IMR-90 (cell line): Measurements from ENCODE around the gene CGB7. TPM values are rescaled to one million over a fixed set of nuclear protein-coding genes. Genes with fewer than 3 reads are reported as not detected.

ENCODE experiments used
- ATAC-seq: fragments of 200-7000 bp; cut with Tn5 transposase; 2 replicates; pipeline ENCODE4 v1.9.1; 2020; ENCODE audit warnings: low read depth, mild to moderate bottlenecking, moderate library complexity
- BruUV-seq: library from RNA; stranded (reverse); fragments of 400-500 nt; replicated peaks from 2 replicates; lab custom pipeline; 2021; lab: Mats Ljungman, UMichigan
- CTCF ChIA-PET: fragments of 300-600 bp; formaldehyde crosslinking; extraction: SDS; loops from one replicate; lab custom pipeline; 2021; ENCODE audit warnings: antibody characterized with exemption; lab: Yijun Ruan, JAX
- POLR2A ChIA-PET: fragments of 300-600 bp; sonication (Branson Sonifier 250); formaldehyde crosslinking; loops from one replicate; lab custom pipeline; 2022; ENCODE audit warnings: antibody characterized with exemption; ENCODE audit not compliant: unreplicated experiment; lab: Charles Lee
- DNase-seq: peaks from one replicate; pipeline ENCODE4 v3.0.0; 2013
- H2AFZ ChIP-seq: replicated peaks from 2 replicates; pipeline ENCODE3; 2013; ENCODE audit warnings: low read length, mild to moderate bottlenecking; ENCODE audit not compliant: poor library complexity
- H2AK5ac ChIP-seq: 2 replicates; pipeline ENCODE4 v1.6.1; 2013; ENCODE audit warnings: low read depth, low read length, inconsistent platforms
- H2AK9ac ChIP-seq: replicated peaks from 2 replicates; pipeline ENCODE3; 2013; ENCODE audit warnings: mild to moderate bottlenecking, low read depth, low read length, moderate library complexity; ENCODE audit not compliant: poor library complexity
- H2BK120ac ChIP-seq: 2 replicates; pipeline ENCODE4 v1.6.1; 2013; ENCODE audit warnings: low read depth, low read length, inconsistent platforms
- H2BK15ac ChIP-seq: 3 replicates; pipeline ENCODE4 v1.6.1; 2013; ENCODE audit warnings: low read depth, low read length, inconsistent platforms
- H2BK20ac ChIP-seq: 2 replicates; pipeline ENCODE4 v1.6.1; 2013; ENCODE audit warnings: low read depth, mild to moderate bottlenecking, inconsistent platforms, low read length, moderate library complexity
- H2BK5ac ChIP-seq: 2 replicates; pipeline ENCODE4 v1.6.1; 2013; ENCODE audit warnings: mild to moderate bottlenecking, low read depth, low read length, inconsistent platforms; ENCODE audit not compliant: poor library complexity, severe bottlenecking
- H3K14ac ChIP-seq: replicated peaks from 2 replicates; pipeline ENCODE4 v1.6.1; 2013; ENCODE audit warnings: low read depth, low read length, inconsistent platforms
- H3K18ac ChIP-seq: 2 replicates; pipeline ENCODE4 v1.6.1; 2013; ENCODE audit warnings: low read depth, low read length, control low read depth
- H3K23ac ChIP-seq: 2 replicates; pipeline ENCODE4 v1.6.1; 2013; ENCODE audit warnings: low read depth, low read length, inconsistent platforms
- H3K27ac ChIP-seq: 2 replicates; pipeline ENCODE4 v1.5.1; 2013; ENCODE audit warnings: mild to moderate bottlenecking, control low read depth, low read length; ENCODE audit not compliant: insufficient read depth
- H3K27me3 ChIP-seq: 2 replicates; pipeline ENCODE4 v1.6.1; 2013; ENCODE audit warnings: low read length; ENCODE audit not compliant: control insufficient read depth, insufficient read depth
- H3K36me3 ChIP-seq: 2 replicates; pipeline ENCODE4 v1.6.1; 2013; ENCODE audit warnings: low read length, mixed read lengths; ENCODE audit not compliant: control insufficient read depth, insufficient read depth
- H3K4ac ChIP-seq: 2 replicates; pipeline ENCODE4 v1.6.1; 2013; ENCODE audit warnings: low read depth, low read length, inconsistent platforms
- H3K4me1 ChIP-seq: 2 replicates; pipeline ENCODE4 v1.6.1; 2013; ENCODE audit warnings: low read length, mixed read lengths; ENCODE audit not compliant: control insufficient read depth, insufficient read depth
- H3K4me2 ChIP-seq: 2 replicates; pipeline ENCODE4 v1.6.1; 2013; ENCODE audit warnings: low read depth, mild to moderate bottlenecking, control low read depth, low read length, moderate library complexity
- H3K4me3 ChIP-seq: 2 replicates; pipeline ENCODE4 v1.5.1; 2013; ENCODE audit warnings: low read depth, mild to moderate bottlenecking, control low read depth, low read length, moderate library complexity; ENCODE audit not compliant: insufficient read depth
- H3K56ac ChIP-seq: 2 replicates; pipeline ENCODE4 v1.6.1; 2013; ENCODE audit warnings: low read length, inconsistent platforms; ENCODE audit not compliant: insufficient read depth; ENCODE audit errors: extremely low read depth
- H3K79me1 ChIP-seq, 2 experiments: 2 replicates each; pipeline ENCODE4 v1.6.1; 2013; ENCODE audit warnings: low read length in 2 of 2, inconsistent platforms in 1 of 2, low read depth in 1 of 2
- H3K9ac ChIP-seq: 2 replicates; pipeline ENCODE4 v1.6.1; 2013; ENCODE audit warnings: low read depth, low read length, control low read depth
- H3K9me1 ChIP-seq: 2 replicates; pipeline ENCODE4 v1.6.1; 2013; ENCODE audit warnings: low read length, inconsistent platforms; ENCODE audit not compliant: insufficient read depth
- H3K9me3 ChIP-seq: 2 replicates; pipeline ENCODE4 v1.6.1; 2013; ENCODE audit warnings: low read length; ENCODE audit not compliant: control insufficient read depth, insufficient read depth
- H4K20me1 ChIP-seq: 2 replicates; pipeline ENCODE4 v1.6.1; 2013; ENCODE audit warnings: low read length, inconsistent platforms; ENCODE audit not compliant: insufficient read depth
- H4K5ac ChIP-seq: 2 replicates; pipeline ENCODE4 v1.6.1; 2013; ENCODE audit warnings: mild to moderate bottlenecking, low read depth, low read length, control low read depth
- H4K8ac ChIP-seq, 2 experiments: 2 replicates each; pipeline ENCODE4 v1.6.1; 2013; ENCODE audit warnings: low read depth in 2 of 2, low read length in 2 of 2, control low read depth in 1 of 2, inconsistent platforms in 1 of 2
- H4K91ac ChIP-seq: 2 replicates; pipeline ENCODE4 v1.6.1; 2013; ENCODE audit warnings: low read depth, low read length, inconsistent platforms; ENCODE audit not compliant: insufficient read depth
- BHLHE40 ChIP-seq: fragments of 150-350 bp; IDR thresholded peaks from 2 replicates; pipeline ENCODE4 v1.6.1; 2016; ENCODE audit warnings: mild to moderate bottlenecking, low read depth, low read length
- CEBPB ChIP-seq: IDR thresholded peaks from 2 replicates; pipeline ENCODE4 v1.6.1; 2012; ENCODE audit warnings: low read depth, low read length, improper control_type of control experiment
- CHD1 ChIP-seq: IDR thresholded peaks from 2 replicates; pipeline ENCODE4 v1.6.1; 2012; ENCODE audit warnings: low read depth, low read length, improper control_type of control experiment
- FOS ChIP-seq: fragments of 150-350 bp; IDR thresholded peaks from 2 replicates; pipeline ENCODE4 v1.6.1; 2016; ENCODE audit warnings: low read depth, low read length
- MAFK ChIP-seq: IDR thresholded peaks from 2 replicates; pipeline ENCODE4 v1.6.1; 2012; ENCODE audit warnings: low read depth, low read length, improper control_type of control experiment
- MAZ ChIP-seq: IDR thresholded peaks from 2 replicates; pipeline ENCODE4 v1.6.1; 2012; ENCODE audit warnings: low read depth, mild to moderate bottlenecking, low read length, improper control_type of control experiment, moderate library complexity, borderline replicate concordance
- MXI1 ChIP-seq: IDR thresholded peaks from 2 replicates; pipeline ENCODE4 v1.6.1; 2012; ENCODE audit warnings: low read depth, mild to moderate bottlenecking, low read length, moderate library complexity, borderline replicate concordance
- NFE2L2 ChIP-seq: fragments of 150-350 bp; IDR thresholded peaks from 2 replicates; pipeline ENCODE4 v1.6.1; 2016; ENCODE audit warnings: low read depth, mild to moderate bottlenecking, low read length
- POLR2A ChIP-seq: IDR thresholded peaks from 2 replicates; pipeline ENCODE4 v1.6.1; 2012; ENCODE audit warnings: mild to moderate bottlenecking, low read depth, low read length
- RAD21 ChIP-seq: IDR thresholded peaks from 2 replicates; pipeline ENCODE4 v1.6.1; 2012; ENCODE audit warnings: low read length, improper control_type of control experiment
- RCOR1 ChIP-seq: IDR thresholded peaks from 2 replicates; pipeline ENCODE4 v1.6.1; 2012; ENCODE audit warnings: mild to moderate bottlenecking, low read length, improper control_type of control experiment; ENCODE audit not compliant: insufficient replicate concordance
- RFX5 ChIP-seq: IDR thresholded peaks from 2 replicates; pipeline ENCODE4 v1.8.0; 2012; ENCODE audit warnings: low read depth, mild to moderate bottlenecking, low read length, moderate library complexity
- SMC3 ChIP-seq: fragments of 150-350 bp; IDR thresholded peaks from 2 replicates; pipeline ENCODE4 v1.6.1; 2016; ENCODE audit warnings: low read depth, mild to moderate bottlenecking, antibody characterized with exemption, low read length, moderate library complexity
- WGBS, 2 experiments: methylation state at CpG; one replicate each; pipeline versions ENCODE4 v1.1.5 to v1.1.7; 2013; ENCODE audit warnings: missing lambda C conversion rate in 2 of 2; ENCODE audit not compliant: insufficient read length in 1 of 2; ENCODE audit errors: extremely low coverage in 2 of 2; 5-methylcytosine and 5-hydroxymethylcytosine counted together
- dilution Hi-C: fragments of 300-500 bp; cut with HindIII; formaldehyde crosslinking; loops from one replicate; pipeline ENCODE4 v1.14.3; 2018; ENCODE audit warnings: low sequenced_read_pairs; ENCODE audit not compliant: unreplicated experiment
- in situ Hi-C: fragments of 300-500 bp; cut with MboI; formaldehyde crosslinking; loops from 3 replicates; pipeline ENCODE4 v1.14.3; 2019; ENCODE audit warnings: low sequenced_read_pairs, inconsistent platforms, mixed read lengths
- intact Hi-C: fragments of 100-400 bp; cut with micrococcal nuclease; formaldehyde crosslinking; loops from 2 replicates; pipeline ENCODE4 v1.10.0; 2022
- polyA plus RNA-seq, 3 experiments: library from polyadenylated mRNA; depleted of rRNA; stranded (reverse); fragments of >200 nt; gene quantifications; 2 replicates each; pipeline ENCODE4 v1.2.3, GENCODE V29; 2012; ENCODE audit warnings: low replicate concordance in 1 of 3
- total RNA-seq: library from RNA; depleted of rRNA; stranded (reverse); fragments of >200 nt; gene quantifications from 2 replicates; pipeline ENCODE4 v1.2.3, GENCODE V29; 2012
- TF ChIP-seq, protein P1 (sequence below): conservative IDR thresholded peaks from 2 replicates; pipeline ENCODE4 v1.5.1; 2012; ENCODE audit warnings: mild to moderate bottlenecking, low read depth, low read length, improper control_type of control experiment
- TF ChIP-seq, protein P2 (sequence below): fragments of 150-350 bp; IDR thresholded peaks from 2 replicates; pipeline ENCODE4 v1.6.1; 2017; ENCODE audit warnings: mild to moderate bottlenecking, antibody characterized with exemption, low read length, low read depth
- TF ChIP-seq, protein P3 (sequence below): fragments of 150-350 bp; IDR thresholded peaks from 2 replicates; pipeline ENCODE4 v1.6.1; 2016; ENCODE audit warnings: low read depth, mild to moderate bottlenecking, low read length, moderate library complexity, borderline replicate concordance

CGB7 gene
- total and polyA plus RNA-seq, 2 of the 4 experiments (the other 2 are of a cell fraction): 1.7 TPM; not detected in 1

DNA sequence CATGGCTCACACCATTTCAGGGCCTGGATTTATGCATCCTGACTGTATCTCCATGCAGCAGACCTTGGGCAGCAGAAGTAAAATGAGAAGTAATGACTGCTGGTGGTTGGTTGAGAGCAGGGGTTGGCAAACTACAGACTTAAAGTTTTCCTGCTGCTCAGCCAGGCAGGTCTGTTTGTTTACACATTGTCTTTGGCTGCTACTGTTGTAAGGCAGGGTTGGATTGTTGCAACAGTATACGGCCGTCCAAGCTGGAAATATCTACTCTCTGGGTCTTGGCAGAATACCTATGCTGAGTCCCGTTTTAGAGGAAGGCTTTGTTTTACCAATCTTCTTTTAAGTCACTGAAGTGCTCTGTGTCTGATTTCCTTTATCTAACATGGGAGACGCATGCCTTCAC lies 41.2 kb upstream of the CGB7 start:
- Histone ChIP-seq H3K4ac (no peak overlapping the region), H3K9me3 (no peaks in the 10 kb centered on the region), H4K5ac (no peak overlapping the region), H3K18ac (no peak overlapping the region), H3K4me1 (no peaks in the 10 kb centered on the region), H3K27ac (no peak overlapping the region), H3K14ac (no peak overlapping the region), H3K4me2 (no peak overlapping the region), H3K79me1 (peaks cover 41 to 55% of the 10 kb centered on the region in 2 experiments), H3K4me3 (no peak overlapping the region), H4K20me1 (peaks cover 67% of the 10 kb centered on the region), H2AFZ (no peak overlapping the region), H3K23ac (no peak overlapping the region), H3K56ac (no peak overlapping the region), H4K91ac (no peak overlapping the region), H4K8ac (no peak overlapping the region), H3K9me1 (no peaks in the 10 kb centered on the region), H2AK5ac (no peak overlapping the region), H2BK120ac (no peak overlapping the region), H3K9ac (no peak overlapping the region), H2BK5ac (no peak overlapping the region), H3K36me3 (peaks cover 70% of the 10 kb centered on the region), H2BK15ac (no peak overlapping the region), H2BK20ac (no peak overlapping the region), H2AK9ac (no peak overlapping the region), H3K27me3 (no peaks in the 10 kb centered on the region)
- ATAC-seq (no peak), DNase-seq (no peak)
- TF ChIP-seq RCOR1: no peak
- no peak for TF ChIP-seq MXI1
- TF ChIP-seq CEBPB: no peak
- no peak for TF ChIP-seq CHD1
- TF ChIP-seq SMC3: no peak
- no peak for TF ChIP-seq RFX5
- no peak for TF ChIP-seq RAD21
- TF ChIP-seq, protein P1, sequence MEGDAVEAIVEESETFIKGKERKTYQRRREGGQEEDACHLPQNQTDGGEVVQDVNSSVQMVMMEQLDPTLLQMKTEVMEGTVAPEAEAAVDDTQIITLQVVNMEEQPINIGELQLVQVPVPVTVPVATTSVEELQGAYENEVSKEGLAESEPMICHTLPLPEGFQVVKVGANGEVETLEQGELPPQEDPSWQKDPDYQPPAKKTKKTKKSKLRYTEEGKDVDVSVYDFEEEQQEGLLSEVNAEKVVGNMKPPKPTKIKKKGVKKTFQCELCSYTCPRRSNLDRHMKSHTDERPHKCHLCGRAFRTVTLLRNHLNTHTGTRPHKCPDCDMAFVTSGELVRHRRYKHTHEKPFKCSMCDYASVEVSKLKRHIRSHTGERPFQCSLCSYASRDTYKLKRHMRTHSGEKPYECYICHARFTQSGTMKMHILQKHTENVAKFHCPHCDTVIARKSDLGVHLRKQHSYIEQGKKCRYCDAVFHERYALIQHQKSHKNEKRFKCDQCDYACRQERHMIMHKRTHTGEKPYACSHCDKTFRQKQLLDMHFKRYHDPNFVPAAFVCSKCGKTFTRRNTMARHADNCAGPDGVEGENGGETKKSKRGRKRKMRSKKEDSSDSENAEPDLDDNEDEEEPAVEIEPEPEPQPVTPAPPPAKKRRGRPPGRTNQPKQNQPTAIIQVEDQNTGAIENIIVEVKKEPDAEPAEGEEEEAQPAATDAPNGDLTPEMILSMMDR: no peak
- TF ChIP-seq, protein P2, sequence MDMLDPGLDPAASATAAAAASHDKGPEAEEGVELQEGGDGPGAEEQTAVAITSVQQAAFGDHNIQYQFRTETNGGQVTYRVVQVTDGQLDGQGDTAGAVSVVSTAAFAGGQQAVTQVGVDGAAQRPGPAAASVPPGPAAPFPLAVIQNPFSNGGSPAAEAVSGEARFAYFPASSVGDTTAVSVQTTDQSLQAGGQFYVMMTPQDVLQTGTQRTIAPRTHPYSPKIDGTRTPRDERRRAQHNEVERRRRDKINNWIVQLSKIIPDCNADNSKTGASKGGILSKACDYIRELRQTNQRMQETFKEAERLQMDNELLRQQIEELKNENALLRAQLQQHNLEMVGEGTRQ: no peak
- TF ChIP-seq BHLHE40: no peak
- no peak for TF ChIP-seq POLR2A
- TF ChIP-seq, protein P3, sequence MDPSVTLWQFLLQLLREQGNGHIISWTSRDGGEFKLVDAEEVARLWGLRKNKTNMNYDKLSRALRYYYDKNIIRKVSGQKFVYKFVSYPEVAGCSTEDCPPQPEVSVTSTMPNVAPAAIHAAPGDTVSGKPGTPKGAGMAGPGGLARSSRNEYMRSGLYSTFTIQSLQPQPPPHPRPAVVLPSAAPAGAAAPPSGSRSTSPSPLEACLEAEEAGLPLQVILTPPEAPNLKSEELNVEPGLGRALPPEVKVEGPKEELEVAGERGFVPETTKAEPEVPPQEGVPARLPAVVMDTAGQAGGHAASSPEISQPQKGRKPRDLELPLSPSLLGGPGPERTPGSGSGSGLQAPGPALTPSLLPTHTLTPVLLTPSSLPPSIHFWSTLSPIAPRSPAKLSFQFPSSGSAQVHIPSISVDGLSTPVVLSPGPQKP: no peak
- TF ChIP-seq MAZ: no peak
- TF ChIP-seq FOS: no peak
- no peak for TF ChIP-seq MAFK
- TF ChIP-seq NFE2L2: no peak
- intact Hi-C loops (loop anchor here (1.0 kb wide), 1 partner anchor 48 kb away; no protein-coding TSS in a partner anchor), dilution Hi-C loops (no loop called here), in situ Hi-C loops (loop anchor here (5.0 kb wide), 1 partner anchor 104 kb away; no protein-coding TSS in a partner anchor)
- ChIA-PET POLR2A (no interaction called here), CTCF (interaction anchor here (1.0 to 2.3 kb wide), 4 partner anchors 12 to 118 kb away, joined by 3 to 13 read pairs (median 4); partner anchors contain the start of gene LIN7B)
- 80% methylated on average over 1 of the region's 4 CpGs; no CpG with 5 or more reads in 1 of the 2 experiments for WGBS, 2 experiments
- BruUV-seq: no TSS peak
